Tibial nerve (tissue), 4 donors: ENCODE results near the gene DPM2.

ENCODE experiments used
- EP300 ChIP-seq, 2 donors: sonication (generic); formaldehyde crosslinking; IDR thresholded peaks; one replicate each; pipeline ENCODE4 v1.6.1; 2017; ENCODE audit warnings: antibody characterized with exemption in 2 of 2, mild to moderate bottlenecking in 1 of 2
- POLR2A ChIP-seq, 2 donors: fragments of 450-650 bp; IDR thresholded peaks; one replicate each; pipeline ENCODE4 v1.6.1; 2017; ENCODE audit warnings: antibody characterized with exemption in 2 of 2, mild to moderate bottlenecking in 2 of 2, moderate library complexity in 2 of 2
- TF ChIP-seq, protein P1 (sequence below), 5 experiments: fragments of 200-600 bp in 3 of 5; fragments of 450-650 bp in 2 of 5; sonication (generic) in 3 of 5; IDR thresholded peaks; one replicate each; pipeline ENCODE4 v1.5.1; 2016 to 2019; ENCODE audit warnings: antibody characterized with exemption in 5 of 5, mild to moderate bottlenecking in 3 of 5, moderate library complexity in 2 of 5

DNA sequence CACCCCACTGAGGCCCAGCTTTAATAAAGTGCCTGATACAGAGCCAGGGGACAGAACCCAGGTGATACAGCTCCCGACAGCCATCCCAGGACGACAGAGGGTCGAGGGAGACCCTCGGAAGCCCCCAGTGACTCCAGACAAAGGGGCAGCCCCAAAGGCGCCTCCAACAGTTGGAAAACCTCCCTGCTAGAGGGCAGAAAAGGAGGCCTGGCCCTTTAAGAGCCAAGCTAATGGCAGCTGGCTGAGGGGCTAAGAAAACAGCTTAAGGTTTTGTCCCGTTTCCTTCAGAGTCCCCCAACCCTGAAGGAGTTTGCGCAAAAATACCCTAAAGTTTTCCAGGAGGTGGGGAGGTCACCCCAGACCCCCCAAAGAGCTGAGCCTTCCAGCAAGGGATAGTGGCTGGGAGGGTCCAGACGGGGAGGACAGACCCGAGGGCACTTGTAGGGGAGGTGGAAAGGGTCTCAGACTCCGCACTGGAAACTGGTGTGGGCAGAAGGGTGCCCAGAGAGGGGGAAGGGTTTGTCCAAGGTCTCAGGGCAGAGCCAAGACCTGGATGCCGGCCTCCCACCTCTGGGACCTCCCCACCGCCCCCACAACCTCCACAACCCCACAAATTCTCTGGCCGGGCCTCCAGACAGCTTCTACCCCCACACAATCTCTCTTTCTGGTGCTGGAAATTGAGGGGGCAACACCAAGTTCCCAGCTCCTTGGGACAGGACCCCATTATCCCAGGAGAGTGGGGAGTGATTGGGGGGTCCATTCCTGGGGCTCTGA is 52.0 kb downstream of the DPM2 start:
- TF ChIP-seq POLR2A (IDR thresholded peaks at IDR 0.05) = no peak
- TF ChIP-seq, protein P1, sequence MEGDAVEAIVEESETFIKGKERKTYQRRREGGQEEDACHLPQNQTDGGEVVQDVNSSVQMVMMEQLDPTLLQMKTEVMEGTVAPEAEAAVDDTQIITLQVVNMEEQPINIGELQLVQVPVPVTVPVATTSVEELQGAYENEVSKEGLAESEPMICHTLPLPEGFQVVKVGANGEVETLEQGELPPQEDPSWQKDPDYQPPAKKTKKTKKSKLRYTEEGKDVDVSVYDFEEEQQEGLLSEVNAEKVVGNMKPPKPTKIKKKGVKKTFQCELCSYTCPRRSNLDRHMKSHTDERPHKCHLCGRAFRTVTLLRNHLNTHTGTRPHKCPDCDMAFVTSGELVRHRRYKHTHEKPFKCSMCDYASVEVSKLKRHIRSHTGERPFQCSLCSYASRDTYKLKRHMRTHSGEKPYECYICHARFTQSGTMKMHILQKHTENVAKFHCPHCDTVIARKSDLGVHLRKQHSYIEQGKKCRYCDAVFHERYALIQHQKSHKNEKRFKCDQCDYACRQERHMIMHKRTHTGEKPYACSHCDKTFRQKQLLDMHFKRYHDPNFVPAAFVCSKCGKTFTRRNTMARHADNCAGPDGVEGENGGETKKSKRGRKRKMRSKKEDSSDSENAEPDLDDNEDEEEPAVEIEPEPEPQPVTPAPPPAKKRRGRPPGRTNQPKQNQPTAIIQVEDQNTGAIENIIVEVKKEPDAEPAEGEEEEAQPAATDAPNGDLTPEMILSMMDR (IDR thresholded peaks at IDR 0.05) = no peak
- no peak for TF ChIP-seq EP300 (IDR thresholded peaks at IDR 0.05)
